Erythroblast (primary cell): ENCODE measurements around the gene CCSER2.

Source experiments
- GATA1 ChIP-seq: IDR thresholded peaks from 2 replicates; pipeline ENCODE4 v1.6.1; 2011; ENCODE audit warnings: low read depth, mild to moderate bottlenecking, control low read depth, low read length, moderate library complexity
- POLR2A ChIP-seq: IDR thresholded peaks from 2 replicates; pipeline ENCODE4 v1.6.1; 2011; ENCODE audit warnings: mild to moderate bottlenecking, low read length

DNA sequence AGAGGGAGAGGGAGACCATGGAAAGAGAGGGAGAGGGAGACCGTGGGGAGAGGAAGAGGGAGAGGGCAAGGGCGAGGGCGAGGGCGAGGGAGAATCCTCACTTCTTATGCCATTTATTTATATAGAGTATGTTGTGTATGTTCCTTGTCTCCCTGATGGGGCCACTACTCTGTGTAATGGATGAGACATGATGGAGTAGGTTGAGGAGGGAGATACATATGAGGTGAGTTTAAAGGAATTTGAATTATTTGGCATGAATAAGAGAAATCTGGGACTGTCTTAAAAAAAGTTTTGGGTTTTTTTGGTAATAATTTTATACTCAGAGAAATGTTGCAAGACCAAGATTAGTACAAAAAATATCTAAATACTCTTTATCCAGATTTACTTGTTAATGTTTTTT lies 20.1 kb downstream of the CCSER2 start:
- no peak for TF ChIP-seq POLR2A
- TF ChIP-seq GATA1: no peak
